ENCODE measurements around the gene FASTKD3.

DNA sequence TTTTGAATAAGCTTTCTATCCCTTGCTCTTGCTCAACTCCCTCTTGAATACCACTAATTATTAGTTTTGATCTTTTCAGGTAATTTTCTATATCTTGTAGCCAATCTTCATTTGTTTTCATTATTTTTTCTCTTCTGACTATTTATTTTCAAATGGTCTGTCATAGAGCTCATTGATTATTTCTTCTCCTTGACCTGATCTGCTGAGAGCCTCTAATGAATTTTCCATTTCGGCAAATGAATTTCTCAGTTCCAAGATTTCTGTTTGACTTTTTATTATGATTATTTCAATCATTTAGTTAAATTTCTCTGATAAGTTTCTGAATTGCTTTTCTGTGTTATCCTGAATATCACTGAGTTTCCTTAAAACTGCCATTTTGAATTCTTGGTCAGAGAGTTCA is 39.5 kb upstream of the FASTKD3 start:
- TF ChIP-seq, protein P1, sequence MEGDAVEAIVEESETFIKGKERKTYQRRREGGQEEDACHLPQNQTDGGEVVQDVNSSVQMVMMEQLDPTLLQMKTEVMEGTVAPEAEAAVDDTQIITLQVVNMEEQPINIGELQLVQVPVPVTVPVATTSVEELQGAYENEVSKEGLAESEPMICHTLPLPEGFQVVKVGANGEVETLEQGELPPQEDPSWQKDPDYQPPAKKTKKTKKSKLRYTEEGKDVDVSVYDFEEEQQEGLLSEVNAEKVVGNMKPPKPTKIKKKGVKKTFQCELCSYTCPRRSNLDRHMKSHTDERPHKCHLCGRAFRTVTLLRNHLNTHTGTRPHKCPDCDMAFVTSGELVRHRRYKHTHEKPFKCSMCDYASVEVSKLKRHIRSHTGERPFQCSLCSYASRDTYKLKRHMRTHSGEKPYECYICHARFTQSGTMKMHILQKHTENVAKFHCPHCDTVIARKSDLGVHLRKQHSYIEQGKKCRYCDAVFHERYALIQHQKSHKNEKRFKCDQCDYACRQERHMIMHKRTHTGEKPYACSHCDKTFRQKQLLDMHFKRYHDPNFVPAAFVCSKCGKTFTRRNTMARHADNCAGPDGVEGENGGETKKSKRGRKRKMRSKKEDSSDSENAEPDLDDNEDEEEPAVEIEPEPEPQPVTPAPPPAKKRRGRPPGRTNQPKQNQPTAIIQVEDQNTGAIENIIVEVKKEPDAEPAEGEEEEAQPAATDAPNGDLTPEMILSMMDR (IDR thresholded peaks at IDR 0.05; ENCODE audit: poor library complexity), result no peak
- TF ChIP-seq EZH2 (IDR thresholded peaks at IDR 0.05; ENCODE audit: borderline replicate concordance) (no peak), EZH2phosphoT487 (IDR thresholded peaks at IDR 0.05; ENCODE audit: low read depth, severe bottlenecking, unreplicated experiment) (no peak)
